ENCODE results near the gene CHSY1. TPM values are rescaled to one million over a fixed set of nuclear protein-coding genes. Genes with fewer than 3 reads are reported as not detected.

CHSY1 gene
- polyA plus RNA-seq, 1 donor, result 35.7 TPM

GRCh38 chr15:101185770-101186169 is 66.1 kb downstream of the CHSY1 start:
- no peak for DNase-seq

GRCh38 chr15:101185336-101185735 is 66.5 kb downstream of the CHSY1 start:
- no peak for DNase-seq

DNA sequence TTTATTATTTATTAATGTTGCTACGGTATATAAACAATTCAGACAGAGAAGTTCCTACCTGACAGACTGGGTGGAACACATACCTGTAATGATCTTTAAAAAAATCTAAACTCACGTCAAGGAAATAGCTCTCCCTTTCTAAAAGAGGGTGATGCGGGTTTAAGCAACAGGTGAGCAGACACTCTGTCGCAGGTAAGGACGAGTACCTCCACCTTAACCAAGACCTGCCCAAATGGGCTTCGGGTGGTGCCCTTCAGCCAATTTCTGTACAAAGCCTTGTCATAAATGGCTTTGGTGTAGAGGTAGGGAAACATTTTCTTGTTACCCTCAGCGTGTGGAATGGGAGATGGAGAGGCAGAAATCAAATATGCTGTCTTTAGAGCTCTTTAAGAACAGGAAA is 67.0 kb downstream of the CHSY1 start:
- DNase-seq, result no peak

GRCh38 chr15:101183931-101184305 is 67.9 kb downstream of the CHSY1 start:
- DNase-seq, result no peak

DNA sequence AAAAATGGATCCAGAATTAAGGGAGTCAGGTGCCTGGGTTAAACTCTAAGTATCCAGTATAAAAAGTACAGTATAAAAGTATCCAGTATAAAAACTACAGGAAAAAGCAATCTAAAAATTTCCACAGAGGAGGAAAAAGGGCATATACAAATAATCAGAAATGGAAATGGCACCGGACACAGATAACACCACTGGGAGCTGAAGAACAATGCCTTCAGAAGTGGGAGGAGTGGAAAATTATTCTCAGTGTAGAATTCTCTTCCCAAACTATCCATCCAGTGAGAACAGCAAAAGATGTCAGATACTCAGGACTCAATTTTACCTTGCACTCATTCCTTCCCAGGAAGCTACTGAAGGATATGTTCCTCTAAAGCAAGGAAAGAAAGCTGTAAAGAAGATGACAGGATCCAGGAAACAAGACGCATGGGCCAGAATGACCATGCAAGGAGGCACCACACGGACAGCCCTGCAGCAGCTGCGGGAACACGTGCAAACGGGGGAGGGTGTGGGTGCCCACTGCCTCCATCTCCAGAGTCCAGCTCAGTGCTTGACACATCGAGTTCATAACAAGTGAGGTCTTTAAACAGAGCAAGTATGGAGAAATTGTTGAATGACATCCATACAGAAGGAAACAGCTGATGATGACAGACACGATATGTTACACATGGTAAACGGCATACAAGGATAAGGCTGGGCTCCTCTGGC is 68.5 kb downstream of the CHSY1 start:
- no peak for DNase-seq

GRCh38 chr15:101182215-101182614 is 69.6 kb downstream of the CHSY1 start:
- no peak for DNase-seq

- no peak for DNase-seq
These were observed 70.5 kb downstream of the CHSY1 start for GRCh38 chr15:101181349-101181748.

GRCh38 chr15:101180620-101181307 is 71.1 kb downstream of the CHSY1 start:
- DNase-seq, result no peak

- no peak for DNase-seq
These were observed 72.3 kb downstream of the CHSY1 start for GRCh38 chr15:101179341-101180153.

DNA sequence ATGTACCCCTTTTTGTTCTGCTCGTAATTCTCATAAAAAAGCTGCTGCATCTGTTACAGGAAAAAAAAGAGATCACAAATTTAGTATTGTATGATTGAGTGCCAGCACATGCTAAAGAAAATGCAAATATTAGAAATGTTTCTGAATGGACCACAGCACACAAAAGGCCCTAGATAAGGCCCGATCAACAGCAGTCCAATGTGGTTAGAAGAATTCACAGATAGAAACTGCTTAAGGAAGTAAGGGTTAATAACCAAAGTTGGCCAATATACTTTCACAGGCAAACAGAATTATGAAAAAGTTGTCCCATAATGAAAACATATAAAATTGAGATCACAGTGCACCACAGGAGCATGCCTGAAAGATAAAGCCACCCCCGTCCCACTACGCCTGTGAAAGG is 72.9 kb downstream of the CHSY1 start:
- no peak for DNase-seq

DNA sequence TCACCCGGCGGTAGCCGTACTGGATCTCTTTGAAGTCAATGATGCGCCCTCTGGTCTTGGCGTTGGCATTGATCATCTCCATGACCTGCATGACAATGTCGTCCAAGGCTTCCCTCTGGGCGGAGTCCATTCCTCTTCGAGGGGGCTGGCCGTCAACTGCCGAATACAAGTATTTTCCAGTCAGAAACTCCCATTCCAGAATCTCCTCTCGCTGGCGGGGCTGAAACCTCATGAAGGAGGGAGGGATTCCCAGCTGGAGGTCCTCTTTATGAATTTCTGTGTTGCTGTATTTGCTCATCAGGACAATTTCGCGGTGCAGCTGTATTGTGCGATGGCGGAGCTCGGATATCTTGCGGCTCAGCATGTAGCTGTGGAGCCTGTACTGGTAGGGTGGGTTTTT is 73.4 kb downstream of the CHSY1 start:
- DNase-seq, result no peak

GRCh38 chr15:101177866-101178265 is 74.0 kb downstream of the CHSY1 start:
- DNase-seq, result no peak

GRCh38 chr15:101176625-101177024 is 75.2 kb downstream of the CHSY1 start:
- no peak for DNase-seq

DNA sequence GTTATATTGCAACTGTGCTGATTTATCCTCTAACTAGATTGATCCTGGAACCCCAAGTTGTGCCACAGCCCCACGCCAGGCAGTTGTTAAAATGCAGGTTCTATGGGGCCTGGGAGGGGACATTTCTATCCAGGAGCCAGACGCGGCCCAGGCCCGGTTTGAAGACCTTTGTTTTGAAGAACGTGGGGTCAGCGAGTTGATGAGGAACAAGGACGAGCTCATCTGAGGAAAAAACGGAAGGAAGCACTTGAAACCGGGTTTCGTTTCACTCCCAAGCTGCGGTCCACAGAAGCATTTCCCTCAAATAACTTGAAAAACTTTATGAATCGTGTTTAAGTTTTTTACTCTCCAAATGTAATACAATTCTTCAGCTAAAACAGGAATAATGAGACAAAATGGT is 76.4 kb downstream of the CHSY1 start:
- DNase-seq, result no peak

GRCh38 chr15:101174152-101174920 is 77.5 kb downstream of the CHSY1 start:
- no peak for DNase-seq

DNA sequence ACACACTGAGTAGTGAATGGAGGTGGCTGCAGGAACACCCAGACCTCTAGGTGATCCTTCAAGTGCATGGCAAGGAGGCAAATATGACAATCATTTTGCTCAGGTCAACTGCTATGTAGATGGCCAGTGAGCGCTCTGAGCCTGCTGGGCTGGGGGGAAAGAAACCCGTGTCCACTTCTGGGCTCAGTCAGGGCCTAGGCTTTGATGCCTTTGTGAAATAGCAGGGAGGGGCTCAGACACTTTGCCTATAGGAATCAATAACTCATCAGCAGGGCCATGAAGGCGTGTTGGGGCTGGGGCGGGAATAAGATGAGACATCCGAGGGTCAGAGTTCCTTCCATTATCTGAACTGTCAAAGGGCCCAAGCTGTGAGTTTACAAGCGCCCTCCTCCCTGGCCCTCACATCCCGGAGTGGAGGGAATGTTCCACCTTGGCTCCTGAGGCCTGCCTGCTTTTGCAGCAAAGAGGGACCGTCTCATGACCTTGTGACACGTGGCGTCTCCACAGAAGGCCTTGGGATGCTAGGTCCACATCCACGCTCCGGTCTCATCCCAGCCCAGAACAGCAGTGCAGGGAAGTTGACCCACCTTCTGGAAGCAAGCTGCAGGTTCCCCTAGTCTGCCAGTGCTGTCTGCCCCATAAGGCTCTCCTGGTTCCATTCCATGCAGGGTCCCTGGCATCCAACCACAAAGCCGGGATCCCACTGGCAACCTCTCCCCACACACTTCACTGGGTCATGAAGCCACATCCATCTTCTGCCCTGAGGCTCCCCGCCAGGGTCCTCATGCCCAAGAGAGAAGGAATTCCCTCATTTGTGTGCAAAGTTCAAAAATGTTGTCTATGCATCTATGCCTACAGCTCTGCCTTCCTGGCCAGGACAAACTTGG is 78.4 kb downstream of the CHSY1 start:
- no peak for DNase-seq

- no peak for DNase-seq
These were observed 79.3 kb downstream of the CHSY1 start for GRCh38 chr15:101172501-101173071.

DNA sequence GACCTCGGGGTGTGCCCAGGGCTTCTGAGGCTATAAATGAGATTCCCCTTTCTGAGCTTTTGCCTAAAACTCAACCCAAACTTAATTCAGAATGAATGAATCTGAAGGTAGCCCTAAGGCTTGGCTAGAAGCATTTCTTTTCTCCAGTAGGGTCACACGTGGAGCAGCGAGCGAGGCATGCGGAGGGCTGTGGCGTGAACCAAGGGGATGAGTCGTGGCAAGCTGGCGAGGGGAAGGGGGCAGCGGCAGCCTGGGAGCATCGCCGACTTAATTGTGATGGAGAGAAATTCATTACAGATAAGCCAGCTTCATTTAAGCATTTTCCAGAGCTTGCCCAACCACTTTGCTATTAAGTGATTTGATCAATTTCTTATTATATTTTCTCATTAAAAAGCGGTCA is 79.9 kb downstream of the CHSY1 start:
- DNase-seq, result no peak

- no peak for DNase-seq
These were observed 81.1 kb downstream of the CHSY1 start for GRCh38 chr15:101170568-101171350.

DNA sequence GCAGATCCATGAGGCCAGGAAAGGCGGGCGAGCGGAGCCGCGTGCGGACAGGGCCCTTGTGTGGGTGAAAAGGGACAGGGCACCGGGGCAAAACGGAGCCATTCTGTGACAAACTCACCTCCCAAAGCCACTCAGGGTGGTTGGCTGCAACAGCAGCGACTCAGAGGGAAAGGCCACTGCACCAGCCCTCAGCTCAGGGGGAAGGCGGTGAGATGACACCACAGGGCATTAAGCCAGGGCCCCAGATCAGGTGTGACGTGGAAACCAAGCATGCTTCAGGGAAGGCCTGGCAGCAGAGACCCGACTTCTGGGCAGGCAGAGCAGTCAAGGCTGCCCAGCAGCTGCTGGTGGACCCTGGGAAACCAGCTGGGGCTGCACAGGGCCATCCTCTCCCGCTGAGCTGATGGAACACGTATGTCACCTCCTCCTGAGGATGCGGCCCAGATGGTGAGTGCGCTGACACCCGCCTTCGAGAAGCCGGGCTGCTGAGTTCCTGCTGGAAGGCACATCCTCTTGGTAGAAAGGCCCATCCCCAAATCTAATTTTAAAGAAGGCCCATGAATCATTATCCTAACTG is 82.3 kb downstream of the CHSY1 start:
- DNase-seq, result no peak
